Neural cell (in vitro differentiated cells): Measurements from ENCODE around the gene UTY.

Experiments used
- EP300 ChIP-seq: fragments of 450-650 bp; conservative IDR thresholded peaks from 2 replicates; pipeline ENCODE4 v1.6.1; 2014; ENCODE audit warnings: antibody characterized with exemption, mild to moderate bottlenecking, moderate library complexity; ENCODE audit not compliant: poor library complexity, severe bottlenecking
- POLR2AphosphoS5 ChIP-seq: IDR thresholded peaks from 2 replicates; pipeline ENCODE4 v1.6.1; 2012
- SMC3 ChIP-seq: fragments of 450-650 bp; conservative IDR thresholded peaks from 2 replicates; pipeline ENCODE4 v1.6.1; 2014; ENCODE audit warnings: antibody characterized with exemption, mild to moderate bottlenecking, moderate library complexity; ENCODE audit not compliant: poor library complexity
- TAF1 ChIP-seq: IDR thresholded peaks from 2 replicates; pipeline ENCODE4 v1.6.1; 2012; ENCODE audit warnings: low read depth
- TF ChIP-seq, protein P1 (sequence below): fragments of 450-650 bp; IDR thresholded peaks from 2 replicates; pipeline ENCODE4 v1.5.1; 2014; ENCODE audit warnings: antibody characterized with exemption, mild to moderate bottlenecking, moderate library complexity; ENCODE audit not compliant: poor library complexity, severe bottlenecking
- TF ChIP-seq, protein P2 (sequence below): IDR thresholded peaks from 2 replicates; pipeline ENCODE4 v1.6.1; 2012; ENCODE audit warnings: borderline replicate concordance

DNA sequence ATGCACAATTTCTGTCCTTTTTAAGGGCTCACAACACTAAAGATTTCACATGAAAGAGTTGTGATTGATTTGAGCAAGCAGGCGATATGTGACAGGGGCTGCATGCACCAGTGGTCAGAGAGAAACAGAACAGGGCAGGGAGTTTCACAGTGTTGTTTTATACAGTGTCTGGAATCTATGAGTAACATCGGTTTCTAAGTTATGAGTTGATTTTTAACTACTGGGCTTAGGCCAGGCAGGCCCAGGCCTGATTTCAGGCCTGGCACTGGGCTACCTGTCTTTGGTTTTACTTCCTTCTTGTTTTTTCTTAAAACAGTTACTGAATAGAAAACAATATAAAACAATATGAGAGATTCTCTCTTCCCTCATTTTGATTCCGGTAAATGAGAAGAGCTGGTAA, 13.9 kb upstream of the UTY start:
- TF ChIP-seq TAF1 (no peak), SMC3 (no peak), POLR2AphosphoS5 (no peak), EP300 (no peak)
- TF ChIP-seq, protein P1, sequence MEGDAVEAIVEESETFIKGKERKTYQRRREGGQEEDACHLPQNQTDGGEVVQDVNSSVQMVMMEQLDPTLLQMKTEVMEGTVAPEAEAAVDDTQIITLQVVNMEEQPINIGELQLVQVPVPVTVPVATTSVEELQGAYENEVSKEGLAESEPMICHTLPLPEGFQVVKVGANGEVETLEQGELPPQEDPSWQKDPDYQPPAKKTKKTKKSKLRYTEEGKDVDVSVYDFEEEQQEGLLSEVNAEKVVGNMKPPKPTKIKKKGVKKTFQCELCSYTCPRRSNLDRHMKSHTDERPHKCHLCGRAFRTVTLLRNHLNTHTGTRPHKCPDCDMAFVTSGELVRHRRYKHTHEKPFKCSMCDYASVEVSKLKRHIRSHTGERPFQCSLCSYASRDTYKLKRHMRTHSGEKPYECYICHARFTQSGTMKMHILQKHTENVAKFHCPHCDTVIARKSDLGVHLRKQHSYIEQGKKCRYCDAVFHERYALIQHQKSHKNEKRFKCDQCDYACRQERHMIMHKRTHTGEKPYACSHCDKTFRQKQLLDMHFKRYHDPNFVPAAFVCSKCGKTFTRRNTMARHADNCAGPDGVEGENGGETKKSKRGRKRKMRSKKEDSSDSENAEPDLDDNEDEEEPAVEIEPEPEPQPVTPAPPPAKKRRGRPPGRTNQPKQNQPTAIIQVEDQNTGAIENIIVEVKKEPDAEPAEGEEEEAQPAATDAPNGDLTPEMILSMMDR = no peak
- TF ChIP-seq, protein P2, sequence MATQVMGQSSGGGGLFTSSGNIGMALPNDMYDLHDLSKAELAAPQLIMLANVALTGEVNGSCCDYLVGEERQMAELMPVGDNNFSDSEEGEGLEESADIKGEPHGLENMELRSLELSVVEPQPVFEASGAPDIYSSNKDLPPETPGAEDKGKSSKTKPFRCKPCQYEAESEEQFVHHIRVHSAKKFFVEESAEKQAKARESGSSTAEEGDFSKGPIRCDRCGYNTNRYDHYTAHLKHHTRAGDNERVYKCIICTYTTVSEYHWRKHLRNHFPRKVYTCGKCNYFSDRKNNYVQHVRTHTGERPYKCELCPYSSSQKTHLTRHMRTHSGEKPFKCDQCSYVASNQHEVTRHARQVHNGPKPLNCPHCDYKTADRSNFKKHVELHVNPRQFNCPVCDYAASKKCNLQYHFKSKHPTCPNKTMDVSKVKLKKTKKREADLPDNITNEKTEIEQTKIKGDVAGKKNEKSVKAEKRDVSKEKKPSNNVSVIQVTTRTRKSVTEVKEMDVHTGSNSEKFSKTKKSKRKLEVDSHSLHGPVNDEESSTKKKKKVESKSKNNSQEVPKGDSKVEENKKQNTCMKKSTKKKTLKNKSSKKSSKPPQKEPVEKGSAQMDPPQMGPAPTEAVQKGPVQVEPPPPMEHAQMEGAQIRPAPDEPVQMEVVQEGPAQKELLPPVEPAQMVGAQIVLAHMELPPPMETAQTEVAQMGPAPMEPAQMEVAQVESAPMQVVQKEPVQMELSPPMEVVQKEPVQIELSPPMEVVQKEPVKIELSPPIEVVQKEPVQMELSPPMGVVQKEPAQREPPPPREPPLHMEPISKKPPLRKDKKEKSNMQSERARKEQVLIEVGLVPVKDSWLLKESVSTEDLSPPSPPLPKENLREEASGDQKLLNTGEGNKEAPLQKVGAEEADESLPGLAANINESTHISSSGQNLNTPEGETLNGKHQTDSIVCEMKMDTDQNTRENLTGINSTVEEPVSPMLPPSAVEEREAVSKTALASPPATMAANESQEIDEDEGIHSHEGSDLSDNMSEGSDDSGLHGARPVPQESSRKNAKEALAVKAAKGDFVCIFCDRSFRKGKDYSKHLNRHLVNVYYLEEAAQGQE = no peak
